Cardiac fibroblast (primary cell): ENCODE measurements around the gene FAM222B.
A peak's percentile ranks its signal among the peaks of the same experiment; 100 is the strongest.

Source experiments
- DNase-seq, 2 donors: peaks; one replicate each; pipeline versions ENCODE4 v3.0.0 to v3.0.0-alpha.2; 2010; ENCODE audit warnings: low read depth in 2 of 2
- H3K4me3 ChIP-seq, 2 donors: replicated peaks in 1 of 2; 1 replicate in 1 of 2; 2 replicates in 1 of 2; pipeline ENCODE4 v1.5.1; 2011; ENCODE audit warnings: low read depth in 2 of 2, low read length in 2 of 2, mild to moderate bottlenecking in 2 of 2, moderate library complexity in 1 of 2
- CTCF ChIP-seq: IDR thresholded peaks from one replicate; pipeline ENCODE4 v1.5.1; 2011; ENCODE audit warnings: low read depth, mild to moderate bottlenecking, low read length, inconsistent platforms

FAM222B gene

GRCh38 chr17:28860363-28860808, 17.8 kb upstream of the FAM222B start:
- TF ChIP-seq CTCF = no peak
- no peak overlapping the region for H3K4me3 ChIP-seq
- no peak for DNase-seq

- H3K4me3 ChIP-seq = no peak overlapping the region
- no peak for DNase-seq
- no peak for TF ChIP-seq CTCF
Observed at GRCh38 chr17:28858801-28859355, 16.3 kb upstream of the FAM222B start.

GRCh38 chr17:28857905-28858800, 15.6 kb upstream of the FAM222B start:
- H3K4me3 ChIP-seq = no peak overlapping the region
- DNase-seq = no peak
- TF ChIP-seq CTCF = no peak

- DNase-seq = no peak
- no peak overlapping the region for H3K4me3 ChIP-seq
- TF ChIP-seq CTCF = no peak
Observed at GRCh38 chr17:28856028-28856574, 13.5 kb upstream of the FAM222B start.

GRCh38 chr17:28855336-28855679, 12.7 kb upstream of the FAM222B start:
- no peak for TF ChIP-seq CTCF
- H3K4me3 ChIP-seq = peak overlapping the region; percentile 73 to 82
- no peak for DNase-seq

- peak; percentile 87 to 90 for DNase-seq
- no peak for TF ChIP-seq CTCF
- peak within 1 kb of the TSS; percentile 73 to 82 for H3K4me3 ChIP-seq
Observed at GRCh38 chr17:28854457-28855335, 12.1 kb upstream of the FAM222B start, which contains the start of gene ERAL1. TSS of gene ERAL1 (plus strand) at chr17:28855016. CDS start at chr17:28855035, 19 bp downstream.
